Osteocyte (in vitro differentiated cells): ENCODE data around the gene ANP32B. TPM values are rescaled to one million over a fixed set of nuclear protein-coding genes. Genes with fewer than 3 reads are reported as not detected.
A peak's percentile ranks its signal among the peaks of the same experiment; 100 is the strongest.
"Not testable (repeated sequence)": the region's sequence is repeated elsewhere in the genome, so short reads cannot be mapped to it uniquely, and the experiment has no call there.

Experiments
- DNase-seq: peaks from one replicate; pipeline ENCODE4 v3.0.0; 2021; ENCODE audit warnings: mixed read lengths; ENCODE audit not compliant: unreplicated experiment; ENCODE audit errors: extremely low spot score
- H3K27ac Mint-ChIP-seq: one replicate; pipeline ENCODE4 v1.8.0; 2021; ENCODE audit warnings: mild to moderate bottlenecking, mixed read lengths; ENCODE audit not compliant: unreplicated experiment
- H3K27me3 Mint-ChIP-seq: one replicate; pipeline ENCODE4 v1.8.0; 2021; ENCODE audit warnings: mixed read lengths; ENCODE audit not compliant: unreplicated experiment
- H3K36me3 Mint-ChIP-seq: one replicate; pipeline ENCODE4 v1.8.0; 2021; ENCODE audit warnings: mixed read lengths; ENCODE audit not compliant: unreplicated experiment
- H3K4me1 Mint-ChIP-seq: one replicate; pipeline ENCODE4 v1.8.0; 2021; ENCODE audit warnings: mixed read lengths; ENCODE audit not compliant: unreplicated experiment
- H3K4me3 Mint-ChIP-seq: one replicate; pipeline ENCODE4 v1.8.0; 2021; ENCODE audit warnings: mild to moderate bottlenecking, moderate library complexity, mixed read lengths; ENCODE audit not compliant: unreplicated experiment
- H3K9me3 Mint-ChIP-seq: one replicate; pipeline ENCODE4 v1.8.0; 2021; ENCODE audit warnings: mixed read lengths; ENCODE audit not compliant: unreplicated experiment
- CTCF ChIP-seq: fragments of 200-600 bp; sonication (generic); IDR thresholded peaks from 2 replicates; pipeline ENCODE4 v1.5.0; 2021; ENCODE audit warnings: antibody characterized with exemption, mild to moderate bottlenecking, moderate library complexity
- total RNA-seq: library from RNA; stranded (reverse); gene quantifications from 2 replicates; pipeline ENCODE4 v1.2.1, GENCODE V29; 2021

Gene ANP32B
- total RNA-seq, 1 donor from 2014 or later = 114 TPM

DNA sequence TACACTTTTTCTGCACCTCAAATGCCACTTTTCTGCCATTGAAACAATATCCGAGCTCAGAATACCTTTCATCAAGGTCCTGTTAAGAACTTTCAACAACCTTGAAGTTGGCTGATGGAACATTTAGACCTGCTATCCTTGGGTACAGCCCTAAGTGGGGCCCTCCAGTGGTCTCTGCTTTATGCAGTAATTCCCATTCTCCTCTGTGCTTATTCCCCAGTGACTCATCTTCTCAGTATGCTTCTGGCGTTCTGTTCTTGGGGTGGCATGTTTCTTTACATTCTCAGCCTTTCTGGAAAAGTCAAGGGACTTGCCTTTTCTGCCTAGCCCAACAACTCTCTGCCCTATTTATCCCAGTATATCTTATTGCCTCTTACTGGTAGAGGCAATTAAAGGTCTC is 7.1 kb downstream of the ANP32B start:
- Mint-ChIP-seq H3K9me3 (no peaks in the 10 kb centered on the region), H3K27me3 (no peaks in the 10 kb centered on the region), H3K36me3 (no peaks in the 10 kb centered on the region), H3K27ac (peak overlapping the region; percentile 31), H3K4me3 (no peak overlapping the region), H3K4me1 (peaks cover 59% of the 10 kb centered on the region)
- no peak for TF ChIP-seq CTCF
- DNase-seq = no peak

GRCh38 chr9:97991818-97992217 is 8.7 kb downstream of the ANP32B start:
- no peak for TF ChIP-seq CTCF
- Mint-ChIP-seq H3K27me3 (no peaks in the 10 kb centered on the region), H3K36me3 (peaks cover 7% of the 10 kb centered on the region), H3K4me3 (no peak overlapping the region), H3K4me1 (peaks cover 46% of the 10 kb centered on the region), H3K9me3 (no peaks in the 10 kb centered on the region), H3K27ac (no peak overlapping the region)
- DNase-seq = no peak

- TF ChIP-seq CTCF = no peak
- Mint-ChIP-seq H3K36me3 (peaks cover 8% of the 10 kb centered on the region), H3K27ac (no peak overlapping the region), H3K4me3 (no peak overlapping the region), H3K27me3 (no peaks in the 10 kb centered on the region), H3K9me3 (no peaks in the 10 kb centered on the region), H3K4me1 (peaks cover 50% of the 10 kb centered on the region)
- DNase-seq = no peak
Measured at GRCh38 chr9:97992219-97992618, 9.1 kb downstream of the ANP32B start.

DNA sequence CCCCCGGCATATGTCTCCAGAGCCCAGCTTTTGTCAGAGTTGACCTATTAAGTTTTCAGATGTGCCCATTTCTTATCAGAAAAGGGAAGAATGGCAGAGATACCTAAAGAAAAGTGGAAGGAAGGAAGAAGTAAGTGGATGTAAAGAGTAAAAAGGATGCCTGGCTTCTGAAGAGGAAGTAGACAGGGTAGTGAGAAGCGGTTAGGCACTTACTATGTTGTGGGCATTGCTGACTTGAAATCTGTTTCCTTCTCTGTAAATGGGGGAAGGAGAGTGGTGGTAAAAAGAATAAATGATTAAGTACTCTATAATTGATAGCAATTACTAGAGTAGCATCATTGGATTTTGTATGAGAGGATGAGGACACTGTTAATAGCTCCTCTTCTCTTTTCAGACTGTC is 9.9 kb downstream of the ANP32B start:
- Mint-ChIP-seq H3K4me1 (peaks cover 50% of the 10 kb centered on the region), H3K27me3 (no peaks in the 10 kb centered on the region), H3K9me3 (no peaks in the 10 kb centered on the region), H3K36me3 (peaks cover 8% of the 10 kb centered on the region), H3K27ac (no peak overlapping the region), H3K4me3 (no peak overlapping the region)
- DNase-seq = no peak
- no peak for TF ChIP-seq CTCF

- Mint-ChIP-seq H3K27me3 (no peaks in the 10 kb centered on the region), H3K4me3 (no peak overlapping the region), H3K4me1 (peaks cover 40% of the 10 kb centered on the region), H3K36me3 (peaks cover 13% of the 10 kb centered on the region), H3K9me3 (no peaks in the 10 kb centered on the region), H3K27ac (no peak overlapping the region)
- no peak for TF ChIP-seq CTCF
- DNase-seq = no peak
Measured at GRCh38 chr9:97994703-97995102, 11.6 kb downstream of the ANP32B start.

GRCh38 chr9:97996676-97997075 is 13.5 kb downstream of the ANP32B start:
- H3K4me3 Mint-ChIP-seq, DNase-seq, H3K27me3 Mint-ChIP-seq, H3K9me3 Mint-ChIP-seq: not testable (repeated sequence)
- Mint-ChIP-seq H3K27ac (peak overlapping the region; percentile 41), H3K4me1 (peaks cover 27% of the 10 kb centered on the region), H3K36me3 (peaks cover 20% of the 10 kb centered on the region)
